SKM-1 treated with dmso at 0.1 percent for 144 hours (cell line): ENCODE data around the gene MTAP.

Experiments used
- DNase-seq: peaks from one replicate; lab custom pipeline; 2025; ENCODE audit not compliant: unreplicated experiment; lab: John Stamatoyannopoulos, UW

The MTAP gene

GRCh38 chr9:21841133-21841532 is 38.7 kb downstream of the MTAP start:
- DNase-seq, result no peak

GRCh38 chr9:21848615-21849014 is 46.2 kb downstream of the MTAP start:
- no peak for DNase-seq

- DNase-seq, result no peak
These were observed 50.3 kb downstream of the MTAP start for GRCh38 chr9:21852754-21853153.

- DNase-seq, result no peak
These were observed 51.0 kb downstream of the MTAP start for GRCh38 chr9:21853414-21853813.

- DNase-seq, result no peak
These were observed 51.7 kb downstream of the MTAP start for GRCh38 chr9:21854119-21854518.

GRCh38 chr9:21854594-21854993 is 52.2 kb downstream of the MTAP start:
- DNase-seq, result no peak

GRCh38 chr9:21856301-21857094 is 54.1 kb downstream of the MTAP start:
- DNase-seq, result no peak

GRCh38 chr9:21862871-21863270 is 60.4 kb downstream of the MTAP start:
- no peak for DNase-seq

GRCh38 chr9:21864505-21864904 is 62.1 kb downstream of the MTAP start:
- no peak for DNase-seq

GRCh38 chr9:21866302-21866701 is 63.9 kb downstream of the MTAP start:
- no peak for DNase-seq

GRCh38 chr9:21871256-21871975 is 69.0 kb downstream of the MTAP start:
- DNase-seq, result no peak

GRCh38 chr9:21872696-21873095 is 70.3 kb downstream of the MTAP start:
- no peak for DNase-seq

- no peak for DNase-seq
These were observed 71.2 kb downstream of the MTAP start for GRCh38 chr9:21873540-21874221.

GRCh38 chr9:21875893-21876292 is 73.5 kb downstream of the MTAP start:
- DNase-seq, result no peak

- peak; percentile 48 for DNase-seq
These were observed 81.2 kb downstream of the MTAP start for GRCh38 chr9:21883642-21884041.

- DNase-seq, result no peak
These were observed 87.2 kb downstream of the MTAP start for GRCh38 chr9:21889673-21890072.

GRCh38 chr9:21890696-21891095 is 88.3 kb downstream of the MTAP start:
- no peak for DNase-seq

GRCh38 chr9:21901546-21901945 is 99.1 kb downstream of the MTAP start:
- DNase-seq, result no peak

- peak; percentile 30 for DNase-seq
These were observed 99.7 kb downstream of the MTAP start for GRCh38 chr9:21902136-21902535.

GRCh38 chr9:21903380-21903965 is 101.0 kb downstream of the MTAP start:
- DNase-seq, result no peak

GRCh38 chr9:21904371-21904770 is 101.9 kb downstream of the MTAP start:
- no peak for DNase-seq

GRCh38 chr9:21904776-21905175 is 102.3 kb downstream of the MTAP start:
- DNase-seq, result no peak
